IMR-90 (cell line): ENCODE results near the gene ELOB. TPM values are rescaled to one million over a fixed set of nuclear protein-coding genes. Genes with fewer than 3 reads are reported as not detected.

Experiments
- ATAC-seq: fragments of 200-7000 bp; cut with Tn5 transposase; 2 replicates; pipeline ENCODE4 v1.9.1; 2020; ENCODE audit warnings: low read depth, mild to moderate bottlenecking, moderate library complexity
- BruUV-seq: library from RNA; stranded (reverse); fragments of 400-500 nt; replicated peaks from 2 replicates; lab custom pipeline; 2021; lab: Mats Ljungman, UMichigan
- CTCF ChIA-PET: fragments of 300-600 bp; formaldehyde crosslinking; extraction: SDS; loops from one replicate; lab custom pipeline; 2021; ENCODE audit warnings: antibody characterized with exemption; lab: Yijun Ruan, JAX
- POLR2A ChIA-PET: fragments of 300-600 bp; sonication (Branson Sonifier 250); formaldehyde crosslinking; loops from one replicate; lab custom pipeline; 2022; ENCODE audit warnings: antibody characterized with exemption; ENCODE audit not compliant: unreplicated experiment; lab: Charles Lee
- DNase-seq: peaks from one replicate; pipeline ENCODE4 v3.0.0; 2013
- H2AFZ ChIP-seq: replicated peaks from 2 replicates; pipeline ENCODE3; 2013; ENCODE audit warnings: low read length, mild to moderate bottlenecking; ENCODE audit not compliant: poor library complexity
- H2AK5ac ChIP-seq: 2 replicates; pipeline ENCODE4 v1.6.1; 2013; ENCODE audit warnings: low read depth, low read length, inconsistent platforms
- H2AK9ac ChIP-seq: replicated peaks from 2 replicates; pipeline ENCODE3; 2013; ENCODE audit warnings: mild to moderate bottlenecking, low read depth, low read length, moderate library complexity; ENCODE audit not compliant: poor library complexity
- H2BK120ac ChIP-seq: 2 replicates; pipeline ENCODE4 v1.6.1; 2013; ENCODE audit warnings: low read depth, low read length, inconsistent platforms
- H2BK15ac ChIP-seq: 3 replicates; pipeline ENCODE4 v1.6.1; 2013; ENCODE audit warnings: low read depth, low read length, inconsistent platforms
- H2BK20ac ChIP-seq: 2 replicates; pipeline ENCODE4 v1.6.1; 2013; ENCODE audit warnings: low read depth, mild to moderate bottlenecking, inconsistent platforms, low read length, moderate library complexity
- H2BK5ac ChIP-seq: 2 replicates; pipeline ENCODE4 v1.6.1; 2013; ENCODE audit warnings: mild to moderate bottlenecking, low read depth, low read length, inconsistent platforms; ENCODE audit not compliant: poor library complexity, severe bottlenecking
- H3K14ac ChIP-seq: replicated peaks from 2 replicates; pipeline ENCODE4 v1.6.1; 2013; ENCODE audit warnings: low read depth, low read length, inconsistent platforms
- H3K18ac ChIP-seq: 2 replicates; pipeline ENCODE4 v1.6.1; 2013; ENCODE audit warnings: low read depth, low read length, control low read depth
- H3K23ac ChIP-seq: 2 replicates; pipeline ENCODE4 v1.6.1; 2013; ENCODE audit warnings: low read depth, low read length, inconsistent platforms
- H3K27ac ChIP-seq: 2 replicates; pipeline ENCODE4 v1.5.1; 2013; ENCODE audit warnings: mild to moderate bottlenecking, control low read depth, low read length; ENCODE audit not compliant: insufficient read depth
- H3K27me3 ChIP-seq: 2 replicates; pipeline ENCODE4 v1.6.1; 2013; ENCODE audit warnings: low read length; ENCODE audit not compliant: control insufficient read depth, insufficient read depth
- H3K36me3 ChIP-seq: 2 replicates; pipeline ENCODE4 v1.6.1; 2013; ENCODE audit warnings: low read length, mixed read lengths; ENCODE audit not compliant: control insufficient read depth, insufficient read depth
- H3K4ac ChIP-seq: 2 replicates; pipeline ENCODE4 v1.6.1; 2013; ENCODE audit warnings: low read depth, low read length, inconsistent platforms
- H3K4me1 ChIP-seq: 2 replicates; pipeline ENCODE4 v1.6.1; 2013; ENCODE audit warnings: low read length, mixed read lengths; ENCODE audit not compliant: control insufficient read depth, insufficient read depth
- H3K4me2 ChIP-seq: 2 replicates; pipeline ENCODE4 v1.6.1; 2013; ENCODE audit warnings: low read depth, mild to moderate bottlenecking, control low read depth, low read length, moderate library complexity
- H3K4me3 ChIP-seq: 2 replicates; pipeline ENCODE4 v1.5.1; 2013; ENCODE audit warnings: low read depth, mild to moderate bottlenecking, control low read depth, low read length, moderate library complexity; ENCODE audit not compliant: insufficient read depth
- H3K56ac ChIP-seq: 2 replicates; pipeline ENCODE4 v1.6.1; 2013; ENCODE audit warnings: low read length, inconsistent platforms; ENCODE audit not compliant: insufficient read depth; ENCODE audit errors: extremely low read depth
- H3K79me1 ChIP-seq, 2 experiments: 2 replicates each; pipeline ENCODE4 v1.6.1; 2013; ENCODE audit warnings: low read length in 2 of 2, inconsistent platforms in 1 of 2, low read depth in 1 of 2
- H3K9ac ChIP-seq: 2 replicates; pipeline ENCODE4 v1.6.1; 2013; ENCODE audit warnings: low read depth, low read length, control low read depth
- H3K9me1 ChIP-seq: 2 replicates; pipeline ENCODE4 v1.6.1; 2013; ENCODE audit warnings: low read length, inconsistent platforms; ENCODE audit not compliant: insufficient read depth
- H3K9me3 ChIP-seq: 2 replicates; pipeline ENCODE4 v1.6.1; 2013; ENCODE audit warnings: low read length; ENCODE audit not compliant: control insufficient read depth, insufficient read depth
- H4K20me1 ChIP-seq: 2 replicates; pipeline ENCODE4 v1.6.1; 2013; ENCODE audit warnings: low read length, inconsistent platforms; ENCODE audit not compliant: insufficient read depth
- H4K5ac ChIP-seq: 2 replicates; pipeline ENCODE4 v1.6.1; 2013; ENCODE audit warnings: mild to moderate bottlenecking, low read depth, low read length, control low read depth
- H4K8ac ChIP-seq, 2 experiments: 2 replicates each; pipeline ENCODE4 v1.6.1; 2013; ENCODE audit warnings: low read depth in 2 of 2, low read length in 2 of 2, control low read depth in 1 of 2, inconsistent platforms in 1 of 2
- H4K91ac ChIP-seq: 2 replicates; pipeline ENCODE4 v1.6.1; 2013; ENCODE audit warnings: low read depth, low read length, inconsistent platforms; ENCODE audit not compliant: insufficient read depth
- MXI1 ChIP-seq: IDR thresholded peaks from 2 replicates; pipeline ENCODE4 v1.6.1; 2012; ENCODE audit warnings: low read depth, mild to moderate bottlenecking, low read length, moderate library complexity, borderline replicate concordance
- WGBS, 2 experiments: methylation state at CpG; one replicate each; pipeline versions ENCODE4 v1.1.5 to v1.1.7; 2013; ENCODE audit warnings: missing lambda C conversion rate in 2 of 2; ENCODE audit not compliant: insufficient read length in 1 of 2; ENCODE audit errors: extremely low coverage in 2 of 2; 5-methylcytosine and 5-hydroxymethylcytosine counted together
- dilution Hi-C: fragments of 300-500 bp; cut with HindIII; formaldehyde crosslinking; loops from one replicate; pipeline ENCODE4 v1.14.3; 2018; ENCODE audit warnings: low sequenced_read_pairs; ENCODE audit not compliant: unreplicated experiment
- in situ Hi-C: fragments of 300-500 bp; cut with MboI; formaldehyde crosslinking; loops from 3 replicates; pipeline ENCODE4 v1.14.3; 2019; ENCODE audit warnings: low sequenced_read_pairs, inconsistent platforms, mixed read lengths
- intact Hi-C: fragments of 100-400 bp; cut with micrococcal nuclease; formaldehyde crosslinking; loops from 2 replicates; pipeline ENCODE4 v1.10.0; 2022
- polyA plus RNA-seq, 3 experiments: library from polyadenylated mRNA; depleted of rRNA; stranded (reverse); fragments of >200 nt; gene quantifications; 2 replicates each; pipeline ENCODE4 v1.2.3, GENCODE V29; 2012; ENCODE audit warnings: low replicate concordance in 1 of 3
- total RNA-seq: library from RNA; depleted of rRNA; stranded (reverse); fragments of >200 nt; gene quantifications from 2 replicates; pipeline ENCODE4 v1.2.3, GENCODE V29; 2012

ELOB gene
- total and polyA plus RNA-seq, 2 of the 4 experiments (the other 2 are of a cell fraction), result 442 to 5,859 TPM

DNA sequence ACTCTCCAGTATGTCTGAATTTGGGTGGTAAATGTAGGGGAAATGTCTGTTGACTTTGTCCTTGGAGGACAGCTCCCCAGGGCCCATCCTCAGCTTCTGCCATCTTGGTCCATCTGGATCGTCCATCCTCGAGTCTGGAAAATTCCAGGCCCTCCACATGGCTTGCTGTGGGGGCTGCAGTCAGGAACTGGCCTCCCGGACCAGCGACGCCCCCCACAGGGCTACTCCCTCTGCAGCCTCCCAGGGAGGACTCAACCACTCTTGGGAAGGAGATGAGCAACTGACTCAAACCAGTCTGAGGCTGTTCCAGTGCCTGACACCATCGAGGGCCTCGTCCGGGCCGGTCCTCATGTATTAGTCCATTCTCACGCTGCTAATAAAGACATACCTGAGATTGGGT lies 47.5 kb upstream of the ELOB start:
- H2AFZ ChIP-seq, result no peak overlapping the region
- no peak overlapping the region for H4K91ac ChIP-seq
- no peak overlapping the region for H2BK5ac ChIP-seq
- no peaks in the 10 kb centered on the region for H3K9me3 ChIP-seq
- H2BK20ac ChIP-seq, result no peak overlapping the region
- peaks cover 52% of the 10 kb centered on the region for H3K27me3 ChIP-seq
- H4K5ac ChIP-seq, result no peak overlapping the region
- ChIA-PET POLR2A (no interaction called here), CTCF (no interaction called here)
- H3K4me3 ChIP-seq, result no peak overlapping the region
- no peak overlapping the region for H3K14ac ChIP-seq
- no CpG with 5 or more reads among the region's 10 CpGs for WGBS, 2 experiments
- intact Hi-C loops, result no loop called here
- BruUV-seq, result no TSS peak
- no peaks in the 10 kb centered on the region for H4K20me1 ChIP-seq
- no peak overlapping the region for H2BK15ac ChIP-seq
- no peaks in the 10 kb centered on the region for H3K4me1 ChIP-seq
- no peak overlapping the region for H3K56ac ChIP-seq
- H3K4me2 ChIP-seq, result no peak overlapping the region
- TF ChIP-seq MXI1, result no peak
- H4K8ac ChIP-seq, result no peak overlapping the region
- no peak overlapping the region for H3K18ac ChIP-seq
- H3K79me1 ChIP-seq, result no peaks in the 10 kb centered on the region
- H3K23ac ChIP-seq, result no peak overlapping the region
- no peak overlapping the region for H3K4ac ChIP-seq
- H2AK9ac ChIP-seq, result no peak overlapping the region
- no peaks in the 10 kb centered on the region for H3K36me3 ChIP-seq
- DNase-seq (no peak), ATAC-seq (no peak)
- no peak overlapping the region for H3K27ac ChIP-seq
- no peak overlapping the region for H2BK120ac ChIP-seq
- H3K9ac ChIP-seq, result no peak overlapping the region
- in situ Hi-C loops, result no loop called here
- dilution Hi-C loops, result no loop called here
- H2AK5ac ChIP-seq, result no peak overlapping the region
- H3K9me1 ChIP-seq, result no peaks in the 10 kb centered on the region
